OCI-LY1 (cell line): ENCODE measurements around the gene SDK2.

ENCODE experiments used
- H2AFZ ChIP-seq: fragments of 200-600 bp; sonication (generic), shearing (Covaris generic); 2 replicates; pipeline ENCODE4 v1.6.0; 2014; ENCODE audit warnings: antibody characterized with exemption, mild to moderate bottlenecking, low read length
- H3F3A ChIP-seq: fragments of 200-600 bp; sonication (generic), shearing (Covaris generic); 2 replicates; pipeline ENCODE4 v1.6.0; 2014; ENCODE audit warnings: mild to moderate bottlenecking, antibody characterized with exemption, low read length, moderate library complexity; ENCODE audit not compliant: insufficient read depth
- H3K27ac ChIP-seq: fragments of 200-600 bp; sonication (generic); 2 replicates; pipeline ENCODE4 v1.5.1; 2014; ENCODE audit warnings: low read length, mixed run types, mild to moderate bottlenecking, low read depth; ENCODE audit not compliant: poor library complexity, severe bottlenecking
- H3K27me3 ChIP-seq: fragments of 200-600 bp; sonication (generic); 2 replicates; pipeline ENCODE4 v1.6.0; 2014; ENCODE audit warnings: antibody characterized with exemption, mild to moderate bottlenecking, low read length, moderate library complexity; ENCODE audit not compliant: insufficient read depth
- H3K36me3 ChIP-seq: fragments of 200-600 bp; sonication (generic); 2 replicates; pipeline ENCODE4 v1.6.1; 2014; ENCODE audit warnings: mild to moderate bottlenecking, antibody characterized with exemption, low read length, moderate library complexity, mixed read lengths; ENCODE audit not compliant: insufficient read depth
- H3K4me1 ChIP-seq: fragments of 200-600 bp; sonication (generic); 2 replicates; pipeline ENCODE4 v1.5.1; 2014; ENCODE audit warnings: mild to moderate bottlenecking, low read length, moderate library complexity; ENCODE audit not compliant: insufficient read depth, severe bottlenecking
- H3K4me2 ChIP-seq: fragments of 200-600 bp; sonication (generic), shearing (Covaris generic); 2 replicates; pipeline ENCODE4 v1.6.1; 2014; ENCODE audit warnings: low read length
- H3K4me3 ChIP-seq: fragments of 200-600 bp; sonication (generic); 2 replicates; pipeline ENCODE4 v1.5.1; 2014; ENCODE audit warnings: low read length, low read depth, mild to moderate bottlenecking, mixed read lengths; ENCODE audit not compliant: poor library complexity, severe bottlenecking
- H3K79me2 ChIP-seq: fragments of 200-600 bp; shearing (Covaris generic); 2 replicates; pipeline ENCODE4 v1.6.1; 2016; ENCODE audit warnings: mixed run types, low read length, mixed read lengths; ENCODE audit not compliant: insufficient read depth
- H3K9ac ChIP-seq: fragments of 200-600 bp; sonication (generic), shearing (Covaris generic); 2 replicates; pipeline ENCODE4 v1.6.1; 2014; ENCODE audit warnings: mild to moderate bottlenecking, low read length, mixed read lengths
- H3K9me2 ChIP-seq: fragments of 200-600 bp; sonication (generic), shearing (Covaris generic); 2 replicates; pipeline ENCODE4 v1.6.1; 2014; ENCODE audit warnings: low read depth, mild to moderate bottlenecking, low read length, mixed read lengths
- H3K9me3 ChIP-seq: fragments of 200-600 bp; shearing (Covaris generic); 2 replicates; pipeline ENCODE4 v1.6.1; 2014; ENCODE audit warnings: low read length, mixed read lengths
- H4K20me1 ChIP-seq: fragments of 200-600 bp; sonication (generic), shearing (Covaris generic); 2 replicates; pipeline ENCODE4 v1.6.0; 2016; ENCODE audit warnings: mild to moderate bottlenecking, low read length; ENCODE audit not compliant: insufficient read depth
- EZH2 ChIP-seq: fragments of 200-600 bp; sonication (generic), shearing (Covaris generic); IDR thresholded peaks from 2 replicates; pipeline ENCODE4 v1.8.0; 2017; ENCODE audit warnings: borderline replicate concordance, mixed run types, mild to moderate bottlenecking, antibody characterized with exemption, low read length, moderate library complexity, mixed read lengths
- TF ChIP-seq, protein P1 (sequence below): fragments of 200-600 bp; sonication (generic), shearing (Covaris generic); IDR thresholded peaks from 2 replicates; pipeline ENCODE4 v1.5.1; 2017; ENCODE audit warnings: mild to moderate bottlenecking, antibody characterized with exemption, low read length, moderate library complexity, mixed read lengths

SDK2 gene

DNA sequence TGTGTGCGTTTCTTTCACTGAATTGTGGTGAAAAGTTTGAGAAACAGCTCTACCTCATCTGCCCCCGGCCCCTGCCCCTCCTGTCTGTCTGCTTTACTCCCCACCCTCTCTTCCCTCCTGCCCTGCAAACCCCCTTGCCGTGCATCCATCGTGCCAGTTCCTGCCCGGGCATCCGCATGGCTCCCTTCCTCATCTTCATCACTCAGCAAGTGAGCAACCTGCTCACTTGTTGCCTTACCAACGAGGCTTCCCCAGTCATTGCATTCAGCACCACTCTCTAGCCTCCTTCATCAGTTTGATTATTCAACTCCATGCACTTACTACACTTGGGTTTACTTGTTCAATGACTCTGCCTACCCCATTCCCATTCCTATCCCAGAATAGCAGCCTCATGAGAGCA, 34.8 kb upstream of the SDK2 start:
- no peak overlapping the region for H3K4me3 ChIP-seq
- H3K9me3 ChIP-seq = no peaks in the 10 kb centered on the region
- no peaks in the 10 kb centered on the region for H4K20me1 ChIP-seq
- no peaks in the 10 kb centered on the region for H3K27me3 ChIP-seq
- no peaks in the 10 kb centered on the region for H3K36me3 ChIP-seq
- no peak overlapping the region for H2AFZ ChIP-seq
- H3K27ac ChIP-seq = no peak overlapping the region
- H3K79me2 ChIP-seq = no peaks in the 10 kb centered on the region
- H3K4me2 ChIP-seq = no peak overlapping the region
- no peaks in the 10 kb centered on the region for H3F3A ChIP-seq
- no peak for TF ChIP-seq EZH2
- TF ChIP-seq, protein P1, sequence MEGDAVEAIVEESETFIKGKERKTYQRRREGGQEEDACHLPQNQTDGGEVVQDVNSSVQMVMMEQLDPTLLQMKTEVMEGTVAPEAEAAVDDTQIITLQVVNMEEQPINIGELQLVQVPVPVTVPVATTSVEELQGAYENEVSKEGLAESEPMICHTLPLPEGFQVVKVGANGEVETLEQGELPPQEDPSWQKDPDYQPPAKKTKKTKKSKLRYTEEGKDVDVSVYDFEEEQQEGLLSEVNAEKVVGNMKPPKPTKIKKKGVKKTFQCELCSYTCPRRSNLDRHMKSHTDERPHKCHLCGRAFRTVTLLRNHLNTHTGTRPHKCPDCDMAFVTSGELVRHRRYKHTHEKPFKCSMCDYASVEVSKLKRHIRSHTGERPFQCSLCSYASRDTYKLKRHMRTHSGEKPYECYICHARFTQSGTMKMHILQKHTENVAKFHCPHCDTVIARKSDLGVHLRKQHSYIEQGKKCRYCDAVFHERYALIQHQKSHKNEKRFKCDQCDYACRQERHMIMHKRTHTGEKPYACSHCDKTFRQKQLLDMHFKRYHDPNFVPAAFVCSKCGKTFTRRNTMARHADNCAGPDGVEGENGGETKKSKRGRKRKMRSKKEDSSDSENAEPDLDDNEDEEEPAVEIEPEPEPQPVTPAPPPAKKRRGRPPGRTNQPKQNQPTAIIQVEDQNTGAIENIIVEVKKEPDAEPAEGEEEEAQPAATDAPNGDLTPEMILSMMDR = no peak
- no peaks in the 10 kb centered on the region for H3K4me1 ChIP-seq
- H3K9me2 ChIP-seq = no peaks in the 10 kb centered on the region
- no peak overlapping the region for H3K9ac ChIP-seq

DNA sequence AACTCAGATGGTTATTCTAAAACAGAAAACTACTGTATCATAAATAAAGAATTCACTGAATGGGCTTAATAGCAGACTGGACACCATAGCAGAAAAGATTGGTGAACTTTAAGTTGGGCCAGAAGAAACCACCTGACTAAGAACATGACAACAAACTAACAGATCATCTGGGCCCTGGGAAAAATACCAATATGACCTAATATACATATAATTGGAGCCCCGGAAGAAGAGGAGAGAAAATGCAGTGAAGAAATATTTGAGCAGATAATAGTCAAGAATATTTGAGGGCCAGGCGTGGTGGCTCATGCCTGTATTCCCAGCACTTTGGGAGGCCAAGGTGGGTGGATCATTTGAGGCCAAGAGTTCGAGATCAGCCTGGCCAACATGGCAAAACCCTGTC, 25.5 kb upstream of the SDK2 start:
- Histone ChIP-seq H3F3A (no peaks in the 10 kb centered on the region), H3K9ac (no peak overlapping the region), H3K79me2 (no peaks in the 10 kb centered on the region), H3K4me1 (no peaks in the 10 kb centered on the region), H4K20me1 (no peaks in the 10 kb centered on the region), H3K4me3 (no peak overlapping the region), H3K36me3 (no peaks in the 10 kb centered on the region), H2AFZ (no peak overlapping the region), H3K27me3 (no peaks in the 10 kb centered on the region), H3K9me2 (no peaks in the 10 kb centered on the region), H3K27ac (no peak overlapping the region), H3K9me3 (no peaks in the 10 kb centered on the region), H3K4me2 (no peak overlapping the region)
- TF ChIP-seq EZH2 = no peak
- TF ChIP-seq, protein P1 = no peak

DNA sequence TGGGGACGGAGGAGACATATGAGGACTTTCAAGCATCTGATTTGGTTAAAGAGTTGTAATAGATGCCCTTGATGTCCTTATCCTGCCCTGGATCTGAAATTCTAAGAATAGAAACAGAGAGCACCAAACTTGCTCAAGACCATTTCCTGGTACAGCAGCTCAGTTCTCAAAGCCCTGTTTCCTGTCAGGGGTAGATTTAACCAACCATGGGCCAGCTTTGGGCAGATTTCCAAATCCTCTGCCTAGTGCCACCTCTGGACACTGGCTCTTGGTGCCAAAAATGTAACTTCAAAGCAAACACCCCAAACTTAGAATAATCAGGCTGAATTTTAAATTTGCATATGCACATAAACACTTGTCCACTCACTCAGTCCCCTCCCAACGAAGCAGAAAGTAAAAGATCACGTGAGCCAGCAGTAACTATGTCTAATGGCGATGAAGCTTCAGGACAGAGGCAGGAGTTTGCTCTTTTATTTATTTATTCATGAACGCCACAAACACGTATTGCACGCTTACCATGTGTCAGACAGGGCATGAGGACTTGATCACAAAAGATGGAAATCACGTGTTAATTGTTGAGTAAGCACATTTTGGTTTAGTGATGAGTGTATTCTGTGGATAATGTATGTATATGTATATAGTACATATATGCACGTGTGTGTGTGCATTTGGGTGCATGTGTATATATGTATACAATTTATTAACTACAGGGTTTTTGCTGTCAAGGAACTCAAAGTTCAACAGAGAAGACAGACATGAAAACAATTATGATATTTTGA, 23.1 kb upstream of the SDK2 start:
- H3K4me3 ChIP-seq = no peak overlapping the region
- no peaks in the 10 kb centered on the region for H3K4me1 ChIP-seq
- no peaks in the 10 kb centered on the region for H4K20me1 ChIP-seq
- TF ChIP-seq, protein P1 = no peak
- TF ChIP-seq EZH2 = no peak
- H3K79me2 ChIP-seq = no peaks in the 10 kb centered on the region
- no peaks in the 10 kb centered on the region for H3K36me3 ChIP-seq
- no peak overlapping the region for H3K4me2 ChIP-seq
- H3K9ac ChIP-seq = no peak overlapping the region
- no peak overlapping the region for H2AFZ ChIP-seq
- no peaks in the 10 kb centered on the region for H3K27me3 ChIP-seq
- H3K9me2 ChIP-seq = no peaks in the 10 kb centered on the region
- H3F3A ChIP-seq = no peaks in the 10 kb centered on the region
- H3K9me3 ChIP-seq = no peaks in the 10 kb centered on the region
- no peak overlapping the region for H3K27ac ChIP-seq
